GM18951 (cell line): ENCODE data around the gene RFX1.
"Not testable (repeated sequence)": the region's sequence is repeated elsewhere in the genome, so short reads cannot be mapped to it uniquely, and the experiment has no call there.

Experiments
- POLR2A ChIP-seq: IDR thresholded peaks from 4 replicates; pipeline ENCODE4 v1.6.1; 2011; ENCODE audit warnings: mild to moderate bottlenecking; ENCODE audit not compliant: insufficient read length, insufficient read depth; ENCODE audit errors: extremely low read depth
- in situ Hi-C: fragments of 300-500 bp; cut with MboI; formaldehyde crosslinking; loops from one replicate; pipeline ENCODE4 v1.12.0; 2022; ENCODE audit warnings: low sequenced_read_pairs, mixed read lengths, inconsistent platforms; ENCODE audit not compliant: unreplicated experiment

Gene RFX1

DNA sequence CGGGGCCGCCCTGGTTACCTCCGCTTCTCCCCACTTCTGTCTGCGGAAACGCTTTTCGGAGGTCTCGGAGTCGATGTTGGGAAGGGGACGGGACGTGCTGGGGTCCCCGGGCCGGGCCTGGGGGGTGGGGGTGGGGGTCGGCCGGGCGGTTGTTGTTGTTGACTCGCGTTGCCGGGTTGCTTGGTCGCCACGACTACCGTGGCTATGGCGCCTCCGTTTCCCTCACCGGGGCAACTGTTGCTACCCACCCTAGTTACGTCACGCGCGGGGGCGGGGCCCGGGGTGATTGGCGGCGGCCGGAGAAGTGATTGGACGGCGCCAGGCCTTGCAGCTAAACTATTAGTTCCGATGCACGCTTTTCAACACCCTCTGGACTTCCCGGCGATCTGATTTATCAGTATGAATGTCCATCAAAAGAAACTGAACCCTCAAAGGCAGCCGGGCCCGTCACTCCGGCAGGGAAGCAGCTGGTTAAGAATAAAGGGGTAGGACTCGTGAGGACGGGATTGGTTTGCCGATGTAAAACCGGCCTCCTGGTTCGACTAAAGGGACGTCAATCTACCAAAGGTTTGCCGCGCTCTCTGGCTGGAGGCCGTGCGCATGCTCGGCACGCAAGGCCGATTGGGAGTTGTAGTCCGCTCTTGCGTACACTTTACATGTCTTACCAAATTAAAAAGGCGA is at the start of gene RFX1:
RFX1 (minus strand) TSS at position 236 of the 681 bp plus-strand sequence. CDS start 12,477 bp downstream, outside the sequence.
- no peak for TF ChIP-seq POLR2A
- in situ Hi-C loops: no loop called here

DNA sequence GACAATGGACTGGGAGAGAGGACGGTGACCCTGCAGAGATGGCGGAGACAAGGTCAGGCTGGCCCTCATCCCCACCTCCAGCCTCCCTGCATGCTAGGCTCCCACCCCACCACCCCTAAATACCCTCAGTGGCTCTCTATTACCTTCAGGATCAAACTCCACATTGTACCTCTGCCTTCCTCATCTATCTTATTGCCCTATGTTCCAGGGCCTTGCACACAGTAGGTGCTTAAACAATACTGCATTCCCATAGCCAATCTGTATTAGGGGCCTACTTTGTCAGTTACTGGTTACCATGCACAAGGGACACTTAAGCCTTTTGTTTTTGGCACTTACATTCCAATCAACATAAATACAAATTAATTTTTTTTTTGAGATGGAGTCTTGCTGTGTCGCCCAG is 49.3 kb upstream of the RFX1 start:
- in situ Hi-C loops: no loop called here
- TF ChIP-seq POLR2A: no peak

DNA sequence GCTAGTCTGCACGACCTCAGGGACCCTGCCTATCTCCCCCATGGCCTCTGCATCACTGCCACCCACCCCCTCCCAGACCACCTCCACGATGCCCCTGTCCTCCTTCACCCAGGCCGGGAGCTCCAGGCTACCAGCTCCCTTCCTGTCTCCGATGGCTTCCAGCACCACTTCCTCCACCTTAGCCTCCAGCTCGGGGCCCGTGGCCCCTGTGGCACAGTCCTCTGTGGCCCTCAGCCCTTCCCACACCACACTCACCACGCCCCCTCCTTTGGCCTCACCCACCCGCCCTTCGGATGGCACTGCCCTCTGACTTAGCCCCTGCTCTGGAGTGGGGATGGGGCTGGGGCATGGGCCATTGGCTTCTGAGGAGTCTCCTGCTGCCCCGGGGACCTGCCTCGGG is 48.6 kb upstream of the RFX1 start:
- no peak for TF ChIP-seq POLR2A
- in situ Hi-C loops: no loop called here

DNA sequence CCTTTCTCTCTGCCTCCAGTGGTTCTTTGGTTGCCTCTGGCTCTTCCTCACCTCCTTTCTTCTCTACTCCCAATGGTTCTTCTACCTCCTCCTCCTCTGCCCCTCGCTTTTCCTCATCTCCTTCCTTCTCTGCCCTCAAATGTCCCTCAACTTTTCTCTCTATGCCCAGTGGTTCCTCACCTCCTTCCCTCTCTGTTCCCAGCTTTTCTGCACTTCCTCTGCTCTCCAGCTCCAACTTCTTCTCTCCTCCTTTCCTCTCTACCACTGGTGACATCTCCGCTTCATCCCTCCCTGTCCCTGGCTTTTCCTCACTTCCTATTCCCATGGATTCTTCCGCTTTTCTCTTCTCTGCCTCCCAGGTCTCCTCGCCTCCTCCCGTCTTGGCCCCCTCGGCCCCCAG is 48.0 kb upstream of the RFX1 start:
- no peak for TF ChIP-seq POLR2A
- in situ Hi-C loops: no loop called here

DNA sequence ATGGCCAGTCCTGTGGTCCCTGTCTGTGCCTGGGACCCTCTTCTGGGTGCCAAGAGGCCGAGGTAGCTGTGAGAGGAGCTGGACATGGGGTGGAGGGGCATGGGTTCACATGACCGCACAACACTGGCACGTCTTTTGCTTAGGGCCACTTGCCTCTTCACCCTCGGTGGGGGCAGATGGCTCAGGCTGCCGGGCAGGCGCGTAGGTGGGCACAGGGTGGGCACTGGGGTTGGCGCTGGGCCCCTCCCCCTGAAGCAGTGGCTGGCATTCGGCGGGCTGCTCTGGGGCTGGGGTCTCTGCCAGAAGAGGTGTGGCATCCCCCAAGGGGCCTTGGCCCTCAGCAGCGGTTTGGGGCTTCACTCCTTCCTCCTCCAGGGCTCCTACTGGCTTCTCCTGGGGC is 47.4 kb upstream of the RFX1 start:
- TF ChIP-seq POLR2A: no peak
- in situ Hi-C loops: no loop called here

DNA sequence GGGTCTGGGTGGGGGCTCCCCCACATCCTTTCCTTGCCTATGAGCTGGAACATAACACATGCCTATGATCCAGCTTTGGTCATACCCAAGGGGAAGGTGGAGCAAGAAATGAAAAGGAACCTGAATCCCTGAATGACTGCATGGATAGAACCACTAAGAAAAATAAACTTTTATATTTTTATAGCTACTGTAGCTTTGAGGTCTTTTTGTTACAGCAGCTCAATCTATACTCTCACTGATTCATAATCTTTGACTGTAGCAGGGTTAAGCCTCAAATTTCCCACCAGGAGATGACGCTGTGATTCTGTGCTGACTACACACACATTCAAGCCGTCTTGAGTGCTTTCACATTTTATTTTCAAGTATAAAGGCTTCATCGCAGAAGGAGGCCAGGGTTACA is 46.9 kb upstream of the RFX1 start:
- no peak for TF ChIP-seq POLR2A
- in situ Hi-C loops: no loop called here

DNA sequence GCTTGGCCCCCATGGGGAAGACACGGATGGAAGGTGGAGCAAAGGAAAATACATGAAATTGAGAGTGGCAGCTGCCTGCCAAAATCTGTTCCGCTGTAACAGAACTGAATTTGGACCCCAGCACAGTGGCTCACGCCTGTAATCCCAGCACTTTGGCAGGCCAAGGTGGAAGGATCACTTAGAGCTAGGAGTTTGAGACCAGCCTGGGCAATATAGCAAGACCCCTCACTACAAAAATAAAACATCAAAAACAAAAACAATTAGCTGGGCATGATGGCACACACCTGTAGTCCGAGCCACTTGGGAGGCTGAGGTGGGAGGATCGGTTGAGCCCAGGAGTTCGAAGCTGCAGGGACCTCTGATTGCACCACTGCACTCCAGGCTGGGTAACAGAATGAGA is 46.4 kb upstream of the RFX1 start:
- in situ Hi-C loops: no loop called here

DNA sequence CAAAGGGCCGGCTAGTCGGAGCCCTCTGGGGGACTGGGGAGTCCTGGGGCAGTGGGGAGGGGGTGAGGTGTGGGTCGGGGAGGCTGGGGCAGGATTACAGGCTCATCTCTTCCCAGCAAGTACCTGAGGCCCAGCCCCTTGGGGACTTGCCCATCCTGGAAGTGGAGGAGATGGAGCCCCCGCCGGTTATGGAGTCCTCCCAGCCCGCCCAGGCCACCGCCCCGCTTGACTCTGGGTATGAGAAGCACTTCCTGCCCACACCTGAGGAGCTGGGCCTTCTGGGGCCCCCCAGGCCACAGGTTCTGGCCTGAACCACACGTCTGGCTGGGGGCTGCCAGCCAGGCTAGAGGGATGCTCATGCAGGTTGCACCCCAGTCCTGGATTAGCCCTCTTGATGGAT is 45.9 kb upstream of the RFX1 start:
- in situ Hi-C loops: no loop called here
- TF ChIP-seq POLR2A: no peak

More for the DNA sequence above, 46.4 kb upstream of the RFX1 start:
- TF ChIP-seq POLR2A: no peak

DNA sequence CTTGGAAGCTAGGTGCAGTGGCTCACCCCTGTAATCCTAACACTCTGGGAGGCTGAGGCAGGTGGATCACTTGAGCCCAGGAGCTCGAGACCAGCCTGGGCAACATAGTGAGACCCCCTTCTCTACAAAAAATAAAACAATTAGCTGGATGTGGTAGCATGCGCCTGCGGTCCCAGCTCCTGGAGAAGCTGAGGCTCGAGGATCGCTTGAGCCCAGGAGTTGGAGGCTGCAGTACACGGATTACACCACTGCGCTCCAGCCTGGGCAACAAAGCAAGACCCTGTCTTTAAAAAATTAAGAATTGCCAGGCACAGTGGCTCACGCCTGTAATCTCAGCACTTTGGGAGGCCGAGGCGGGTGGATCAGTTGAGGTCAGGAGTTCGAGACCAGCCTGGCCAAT is 44.8 kb upstream of the RFX1 start:
- in situ Hi-C loops: not testable (repeated sequence)

DNA sequence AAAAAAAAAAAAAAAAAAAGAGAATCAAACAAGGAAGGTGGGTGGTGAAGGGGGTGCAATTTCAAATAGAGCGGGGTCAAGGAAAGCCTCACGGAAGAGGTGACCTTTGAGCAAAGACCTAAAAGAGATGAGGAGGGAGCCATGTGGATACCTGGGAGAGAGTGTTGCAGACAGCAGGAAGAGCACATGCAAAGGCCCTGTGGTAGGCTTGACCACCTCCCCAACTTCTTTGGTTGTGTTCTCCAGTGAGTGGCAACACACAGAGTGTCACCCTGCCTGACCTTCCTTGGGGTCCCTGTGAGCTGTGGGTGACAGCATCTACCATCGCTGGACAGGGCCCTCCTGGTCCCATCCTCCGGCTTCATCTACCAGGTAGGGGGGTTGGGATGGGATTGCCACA is 44.4 kb upstream of the RFX1 start:
- in situ Hi-C loops: no loop called here
- TF ChIP-seq POLR2A: no peak

DNA sequence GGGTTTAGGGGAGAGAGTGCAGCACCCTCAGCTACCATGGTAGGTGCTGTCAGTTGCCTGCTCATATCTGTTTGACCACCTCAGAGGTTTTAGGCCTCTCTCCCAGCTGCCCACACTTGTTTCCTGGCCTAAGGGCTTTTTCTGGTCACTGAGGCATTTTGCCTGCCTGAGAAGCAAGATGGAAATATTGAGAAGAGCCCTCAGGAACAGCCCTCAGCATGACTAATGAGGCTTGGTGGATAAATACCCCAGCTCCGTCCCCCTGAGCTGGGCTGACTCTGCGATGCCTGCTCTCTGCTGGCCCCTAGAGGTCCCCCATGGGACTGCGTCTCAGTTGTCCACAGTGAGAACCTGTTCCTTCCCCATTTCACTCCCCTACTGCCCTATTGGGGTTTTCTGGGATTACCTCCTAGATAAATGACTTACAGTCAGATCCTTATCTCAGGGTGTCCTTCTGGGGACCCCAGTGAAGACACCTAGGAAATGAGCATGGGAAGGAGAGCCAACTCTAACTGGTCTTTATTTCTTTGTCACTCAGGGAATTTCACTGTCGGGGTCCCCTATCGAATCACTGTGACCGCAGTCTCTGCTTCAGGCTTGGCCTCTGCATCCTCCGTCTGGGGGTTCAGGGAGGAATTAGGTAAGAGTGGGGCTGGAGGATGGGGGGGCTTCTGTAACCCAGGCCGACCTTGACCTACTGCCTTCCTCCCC is 42.5 kb upstream of the RFX1 start:
- no peak for TF ChIP-seq POLR2A
- in situ Hi-C loops: no loop called here

DNA sequence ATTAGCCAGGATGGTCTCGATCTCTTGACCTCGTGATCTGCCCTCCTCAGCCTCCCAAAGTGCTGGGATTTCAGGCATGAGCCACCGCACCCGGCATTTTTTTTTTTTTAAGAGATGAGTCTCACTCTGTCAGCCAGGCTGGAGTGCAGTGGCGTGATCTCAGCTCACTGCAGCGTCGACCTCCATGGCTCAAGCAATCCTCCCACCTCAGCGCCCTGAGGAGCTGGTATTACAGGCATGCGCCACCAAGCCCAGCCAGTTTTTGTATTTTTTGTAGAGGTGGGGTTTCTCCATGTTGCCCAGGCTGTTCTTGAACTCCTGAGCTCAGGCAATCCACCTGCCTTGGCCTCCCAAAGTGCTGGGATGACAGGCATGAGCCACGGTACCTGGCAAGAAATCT is 41.7 kb upstream of the RFX1 start:
- in situ Hi-C loops: not testable (repeated sequence)

DNA sequence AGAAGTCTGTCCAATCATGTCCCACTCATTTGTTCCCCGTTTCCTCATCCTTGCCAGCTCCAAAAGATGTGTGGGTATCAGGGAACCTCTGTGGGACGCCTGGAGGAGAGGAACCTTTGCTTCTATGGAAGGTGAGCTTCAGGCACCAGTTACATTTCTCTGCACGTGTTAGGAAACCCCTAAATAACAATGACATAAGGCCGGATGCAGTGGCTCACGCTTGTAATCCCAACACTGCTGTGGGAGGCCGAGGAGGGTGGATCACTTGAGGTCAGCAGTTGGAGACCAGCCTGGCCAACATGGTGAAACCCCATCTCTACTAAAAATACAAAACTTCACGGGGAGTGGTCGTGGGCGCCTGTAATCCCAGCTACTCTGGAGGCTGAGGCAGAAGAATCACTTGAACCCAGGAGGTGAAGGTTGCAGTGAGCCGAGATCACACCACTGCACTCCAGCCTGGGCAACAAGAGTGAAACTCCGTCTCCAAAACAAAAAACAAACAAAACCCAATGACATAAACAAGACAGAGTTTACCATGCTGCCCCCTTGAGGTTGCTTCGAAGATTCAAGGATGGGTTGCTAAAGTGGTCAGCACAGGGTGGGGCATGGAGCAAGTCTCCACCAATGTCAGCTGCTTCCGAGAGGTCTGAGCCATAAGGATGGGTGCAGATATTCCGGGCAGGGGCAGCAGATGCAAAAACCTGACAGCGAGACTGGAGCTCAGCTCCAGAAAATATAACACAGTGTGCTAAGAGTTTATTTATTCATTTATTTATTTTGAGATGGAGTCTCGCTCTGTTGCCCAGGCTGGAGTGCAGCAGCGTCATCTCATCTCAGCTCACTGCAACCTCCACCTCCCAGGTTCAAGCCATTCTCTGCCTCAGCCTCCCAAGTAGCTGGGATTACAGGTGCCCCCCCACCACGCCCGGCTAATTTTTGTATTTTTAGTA is 36.8 kb upstream of the RFX1 start:
- in situ Hi-C loops: not testable (repeated sequence)

DNA sequence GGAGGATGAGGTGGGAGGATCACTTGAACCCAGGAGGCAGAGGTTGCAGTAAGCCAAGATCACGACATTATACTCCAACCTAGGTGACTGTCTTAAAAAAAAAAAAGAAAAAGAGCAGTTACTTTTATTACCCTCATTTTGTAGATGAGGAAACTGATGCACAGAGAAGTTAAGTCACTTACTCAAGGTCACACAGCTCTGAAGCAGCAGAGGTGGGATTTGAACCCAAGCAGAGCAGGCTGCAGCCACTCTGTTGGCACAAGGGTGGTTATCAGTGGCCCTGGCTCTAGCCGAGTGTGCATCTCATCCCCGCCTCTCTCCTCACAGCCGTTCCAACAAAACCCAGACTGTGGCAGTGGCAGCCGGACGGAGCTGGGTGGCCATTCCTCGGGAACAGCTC is 33.1 kb upstream of the RFX1 start:
- in situ Hi-C loops: no loop called here
- no peak for TF ChIP-seq POLR2A
